SK-N-SH (cell line): ENCODE measurements around the gene PRKCA.

Source experiments
- CTCF ChIP-seq: fragments of 200-600 bp; sonication (generic); IDR thresholded peaks from 2 replicates; pipeline ENCODE4 v1.6.1; 2017; ENCODE audit warnings: antibody characterized with exemption, mild to moderate bottlenecking, moderate library complexity
- EP300 ChIP-seq, 2 experiments: IDR thresholded peaks; 2 replicates each; pipeline versions ENCODE4 v1.4.0 to v1.6.1; 2012; ENCODE audit warnings: borderline replicate concordance in 1 of 2, low read depth in 1 of 2, low read length in 1 of 2
- EZH2phosphoT487 ChIP-seq: fragments of 200-600 bp; sonication (generic); IDR thresholded peaks from 2 replicates; pipeline ENCODE4 v1.6.1; 2017; ENCODE audit warnings: low read depth, mixed run types, mild to moderate bottlenecking, antibody characterized with exemption, moderate library complexity, borderline replicate concordance
- GABPA ChIP-seq: IDR thresholded peaks from 2 replicates; pipeline ENCODE4 v1.4.0; 2012; ENCODE audit warnings: low read depth, mild to moderate bottlenecking
- POLR2AphosphoS5 ChIP-seq: IDR thresholded peaks from 2 replicates; pipeline ENCODE4 v1.6.1; 2012; ENCODE audit warnings: low read depth, low read length
- RAD21 ChIP-seq: IDR thresholded peaks from 2 replicates; pipeline ENCODE4 v1.6.1; 2012; ENCODE audit warnings: mild to moderate bottlenecking, low read length
- RFX5 ChIP-seq: IDR thresholded peaks from 2 replicates; pipeline ENCODE4 v1.6.1; 2012; ENCODE audit warnings: mild to moderate bottlenecking, improper control_type of control experiment, low read length
- SMC3 ChIP-seq: IDR thresholded peaks from 2 replicates; pipeline ENCODE4 v1.6.1; 2012; ENCODE audit warnings: low read depth, low read length, improper control_type of control experiment
- USF2 ChIP-seq: fragments of 150-350 bp; IDR thresholded peaks from 2 replicates; pipeline ENCODE4 v1.6.1; 2017; ENCODE audit warnings: antibody characterized with exemption, low read length, low read depth, borderline replicate concordance
- YY1 ChIP-seq: IDR thresholded peaks from 2 replicates; pipeline ENCODE4 v1.4.0; 2012; ENCODE audit warnings: low read depth, mild to moderate bottlenecking

DNA sequence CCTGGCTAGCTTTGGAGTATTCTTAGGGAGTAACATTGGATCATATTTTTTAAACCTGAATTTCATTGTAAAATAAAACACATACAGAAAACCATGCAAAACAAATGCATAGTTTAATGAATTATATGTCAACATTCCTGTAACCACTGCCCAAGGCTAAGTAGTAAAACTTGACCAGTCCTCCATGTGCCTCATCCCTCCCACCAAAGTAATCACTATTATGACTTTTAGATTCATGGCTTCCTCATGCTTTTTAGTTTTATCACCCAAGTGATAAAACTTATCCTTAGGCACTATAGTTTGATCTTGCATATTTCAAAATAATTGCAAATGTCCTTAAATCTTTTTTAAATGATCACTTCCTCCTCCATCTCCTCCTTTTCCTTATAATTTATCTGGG, 20.4 kb downstream of the PRKCA start:
- TF ChIP-seq CTCF (no peak), POLR2AphosphoS5 (no peak), EZH2phosphoT487 (no peak), USF2 (no peak), SMC3 (no peak), RAD21 (no peak), YY1 (no peak), RFX5 (no peak), GABPA (no peak), EP300 (IDR thresholded peaks at IDR 0.05; ENCODE audit: borderline replicate concordance in 1 of 2, low read depth in 1 of 2, low read length in 1 of 2) (no peak)
